DOHH2 (cell line): Measurements from ENCODE around the gene SMIM10L2A.

Experiments
- CTCF ChIP-seq: fragments of 200-600 bp; sonication (generic); IDR thresholded peaks from one replicate; pipeline ENCODE4 v1.5.1; 2014; ENCODE audit warnings: antibody characterized with exemption, mild to moderate bottlenecking, low read depth, low read length; ENCODE audit not compliant: poor library complexity, severe bottlenecking
- EZH2phosphoT487 ChIP-seq: fragments of 200-600 bp; sonication (generic); IDR thresholded peaks from 2 replicates; pipeline ENCODE4 v1.6.1; 2017; ENCODE audit warnings: borderline replicate concordance, mild to moderate bottlenecking, antibody characterized with exemption, low read length, moderate library complexity, mixed read lengths

- TF ChIP-seq EZH2phosphoT487, result no peak
- no peak for TF ChIP-seq CTCF
Measured at GRCh38 chrX:135435933-135436332, 14.2 kb downstream of the SMIM10L2A start.
